ENCODE measurements around the gene FAM3C.
A peak's percentile ranks its signal among the peaks of the same experiment; 100 is the strongest.

FAM3C gene

DNA sequence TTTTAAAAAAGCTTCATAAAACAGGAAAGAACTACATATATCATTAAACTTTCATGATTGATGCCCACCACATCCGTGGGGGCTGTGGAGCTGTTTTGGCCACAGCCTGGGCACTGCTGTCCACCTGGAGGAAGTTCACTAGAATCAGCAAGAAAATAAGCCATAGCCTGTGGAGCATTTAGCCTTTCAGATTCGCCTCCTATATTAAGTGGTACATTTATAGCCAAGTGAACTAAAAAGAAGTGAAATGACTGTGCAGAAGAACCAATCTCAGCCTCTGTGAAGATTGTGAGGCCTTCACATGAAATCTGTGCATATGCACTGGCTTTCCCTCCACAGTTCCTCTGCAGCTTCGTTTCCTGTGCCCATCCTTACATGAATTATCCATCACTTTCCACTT is 43.8 kb downstream of the FAM3C start:
- no peak overlapping the region for H3K4me3 ChIP-seq (ENCODE audit: low read depth, low read length)
- peaks cover 17% of the 10 kb centered on the region for H3K36me3 ChIP-seq
- no peaks in the 10 kb centered on the region for H3K4me1 ChIP-seq
- TF ChIP-seq, protein P1, sequence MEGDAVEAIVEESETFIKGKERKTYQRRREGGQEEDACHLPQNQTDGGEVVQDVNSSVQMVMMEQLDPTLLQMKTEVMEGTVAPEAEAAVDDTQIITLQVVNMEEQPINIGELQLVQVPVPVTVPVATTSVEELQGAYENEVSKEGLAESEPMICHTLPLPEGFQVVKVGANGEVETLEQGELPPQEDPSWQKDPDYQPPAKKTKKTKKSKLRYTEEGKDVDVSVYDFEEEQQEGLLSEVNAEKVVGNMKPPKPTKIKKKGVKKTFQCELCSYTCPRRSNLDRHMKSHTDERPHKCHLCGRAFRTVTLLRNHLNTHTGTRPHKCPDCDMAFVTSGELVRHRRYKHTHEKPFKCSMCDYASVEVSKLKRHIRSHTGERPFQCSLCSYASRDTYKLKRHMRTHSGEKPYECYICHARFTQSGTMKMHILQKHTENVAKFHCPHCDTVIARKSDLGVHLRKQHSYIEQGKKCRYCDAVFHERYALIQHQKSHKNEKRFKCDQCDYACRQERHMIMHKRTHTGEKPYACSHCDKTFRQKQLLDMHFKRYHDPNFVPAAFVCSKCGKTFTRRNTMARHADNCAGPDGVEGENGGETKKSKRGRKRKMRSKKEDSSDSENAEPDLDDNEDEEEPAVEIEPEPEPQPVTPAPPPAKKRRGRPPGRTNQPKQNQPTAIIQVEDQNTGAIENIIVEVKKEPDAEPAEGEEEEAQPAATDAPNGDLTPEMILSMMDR (IDR thresholded peaks at IDR 0.05; ENCODE audit: low read depth, low read length): no peak
- DNase-seq: no peak
- no peaks in the 10 kb centered on the region for H3K9me3 ChIP-seq
- no peaks in the 10 kb centered on the region for H3K27me3 ChIP-seq

DNA sequence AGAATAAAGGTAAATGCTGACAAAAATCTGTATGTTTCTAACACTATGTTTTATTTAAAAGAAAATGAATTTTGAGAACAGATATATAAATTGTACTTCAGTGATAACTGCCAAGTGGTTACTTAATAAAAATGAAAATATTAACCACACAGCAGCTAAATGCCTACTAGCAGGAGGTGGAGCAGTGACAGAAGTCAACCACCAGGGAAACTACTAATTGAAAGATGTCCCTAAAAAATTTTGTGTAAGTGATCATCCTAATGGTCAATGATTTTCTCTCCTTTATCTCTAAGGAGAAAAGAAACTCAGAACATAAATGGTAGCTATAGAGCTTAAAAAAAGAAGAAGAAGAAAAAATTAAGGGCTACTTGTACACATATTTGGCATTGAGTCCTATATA is 44.4 kb downstream of the FAM3C start:
- DNase-seq: no peak
- no peaks in the 10 kb centered on the region for H3K4me1 ChIP-seq
- no peaks in the 10 kb centered on the region for H3K27me3 ChIP-seq
- TF ChIP-seq, protein P1 (IDR thresholded peaks at IDR 0.05; ENCODE audit: low read depth, low read length): peak; percentile 28
- no peak overlapping the region for H3K4me3 ChIP-seq (ENCODE audit: low read depth, low read length)
- H3K9me3 ChIP-seq: no peaks in the 10 kb centered on the region
- H3K36me3 ChIP-seq: peaks cover 17% of the 10 kb centered on the region

DNA sequence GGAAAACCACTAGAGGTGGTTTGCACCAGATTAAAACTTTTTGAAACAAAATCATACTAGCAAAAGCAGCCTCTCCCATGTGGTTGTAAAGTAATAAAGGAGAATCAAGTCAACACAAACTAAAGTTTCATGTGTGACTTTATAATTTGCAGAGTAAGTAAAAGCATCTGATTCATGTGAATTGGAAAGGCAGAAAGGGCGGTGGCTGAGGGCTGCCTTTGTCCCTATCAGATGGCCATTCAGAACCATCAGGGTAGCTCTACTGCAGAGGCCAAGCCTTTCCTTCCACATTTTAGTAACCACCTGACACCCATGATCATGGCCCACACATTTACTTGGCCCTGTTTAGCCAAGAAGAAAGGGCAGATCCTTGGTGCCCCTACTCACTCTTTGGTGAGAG is 51.6 kb downstream of the FAM3C start:
- TF ChIP-seq, protein P1 (IDR thresholded peaks at IDR 0.05; ENCODE audit: low read depth, low read length): no peak
- DNase-seq: no peak
- Histone ChIP-seq H3K9me3 (no peaks in the 10 kb centered on the region), H3K27me3 (no peaks in the 10 kb centered on the region), H3K36me3 (no peaks in the 10 kb centered on the region; the same call in 1 of the 2 replicates), H3K4me3 (ENCODE audit: low read depth, low read length) (no peak overlapping the region), H3K4me1 (no peaks in the 10 kb centered on the region)

DNA sequence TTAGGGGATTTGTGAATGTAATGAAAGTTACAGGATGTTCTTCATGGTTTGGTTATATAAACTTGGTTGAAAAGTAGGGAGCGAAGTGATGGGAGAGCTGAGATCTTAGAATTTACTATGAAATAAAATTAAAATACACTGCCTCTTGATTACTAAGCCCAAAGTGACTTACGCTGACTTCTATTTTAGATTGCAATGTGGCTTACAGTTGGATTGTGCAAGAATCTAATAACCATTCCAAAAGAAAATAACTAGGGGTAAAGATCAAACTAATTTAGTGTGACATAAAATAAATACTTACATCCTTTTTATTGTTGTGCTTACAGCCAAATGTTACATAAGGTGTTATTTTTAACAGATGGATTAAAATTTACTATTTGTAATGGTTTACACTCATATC is 52.0 kb downstream of the FAM3C start:
- H3K27me3 ChIP-seq: no peaks in the 10 kb centered on the region
- H3K4me3 ChIP-seq (ENCODE audit: low read depth, low read length): no peak overlapping the region
- no peaks in the 10 kb centered on the region; the same call in 1 of the 2 replicates for H3K36me3 ChIP-seq
- DNase-seq: no peak
- TF ChIP-seq, protein P1 (IDR thresholded peaks at IDR 0.05; ENCODE audit: low read depth, low read length): no peak
- H3K4me1 ChIP-seq: no peaks in the 10 kb centered on the region
- no peaks in the 10 kb centered on the region for H3K9me3 ChIP-seq

DNA sequence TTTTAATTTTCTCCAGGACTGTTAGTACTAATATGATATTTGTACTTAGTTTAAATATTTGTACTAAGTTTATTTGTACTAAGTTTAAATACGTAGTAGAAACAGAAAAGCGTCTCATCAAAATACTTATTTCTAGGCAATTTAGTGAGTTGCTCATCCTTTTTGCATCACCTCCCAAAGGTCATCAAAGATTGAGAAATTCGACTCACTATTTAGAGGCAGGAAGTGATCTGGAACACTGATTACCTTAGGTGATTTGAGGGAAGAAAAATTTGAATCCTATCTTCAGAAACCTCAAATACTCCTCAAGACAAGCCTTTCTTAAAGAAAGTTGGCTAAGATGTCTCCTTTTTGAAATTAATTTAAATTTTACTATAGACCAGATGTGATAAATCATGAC is 52.8 kb downstream of the FAM3C start:
- H3K4me1 ChIP-seq: no peaks in the 10 kb centered on the region
- TF ChIP-seq, protein P1 (IDR thresholded peaks at IDR 0.05; ENCODE audit: low read depth, low read length): no peak
- no peak for DNase-seq
- no peaks in the 10 kb centered on the region; the same call in 1 of the 2 replicates for H3K36me3 ChIP-seq
- no peak overlapping the region for H3K4me3 ChIP-seq (ENCODE audit: low read depth, low read length)
- H3K27me3 ChIP-seq: 0 out of 2 replicates have a peak, but pooled peaks cover 3% of the 10 kb centered on the region
- no peaks in the 10 kb centered on the region for H3K9me3 ChIP-seq

DNA sequence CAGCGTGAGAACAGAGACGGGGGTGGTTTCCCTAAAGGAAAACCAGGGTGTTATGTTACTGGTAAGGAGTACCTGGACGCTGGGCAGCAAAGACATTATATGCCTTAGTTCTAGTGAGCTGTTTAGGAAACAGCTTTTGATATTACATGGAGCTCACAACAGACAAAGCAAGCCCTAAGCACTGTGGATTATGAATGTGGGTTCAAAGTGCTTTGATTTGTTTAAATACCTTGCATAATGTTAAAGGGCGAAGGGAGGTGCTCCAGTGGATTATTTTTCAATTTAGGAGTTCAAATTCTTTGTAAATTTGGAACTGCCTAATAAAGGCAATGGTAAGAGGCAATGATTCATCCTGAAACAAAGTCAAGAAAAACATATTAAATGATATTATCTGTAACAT is 53.5 kb downstream of the FAM3C start:
- Histone ChIP-seq H3K4me3 (ENCODE audit: low read depth, low read length) (no peak overlapping the region), H3K9me3 (no peaks in the 10 kb centered on the region), H3K4me1 (no peaks in the 10 kb centered on the region), H3K27me3 (peaks cover 10% of the 10 kb centered on the region), H3K36me3 (no peaks in the 10 kb centered on the region; the same call in 1 of the 2 replicates)
- TF ChIP-seq, protein P1 (IDR thresholded peaks at IDR 0.05; ENCODE audit: low read depth, low read length): no peak
- DNase-seq: no peak

Measured in BE2C (cell line).